Neural progenitor cell (in vitro differentiated cells): Measurements from ENCODE around the gene SYNDIG1L. TPM values are rescaled to one million over a fixed set of nuclear protein-coding genes. Genes with fewer than 3 reads are reported as not detected.

Source experiments
- DNase-seq: peaks from one replicate; pipeline ENCODE4 v3.0.0-alpha.2; 2016; ENCODE audit warnings: low spot score
- H2AFZ ChIP-seq: fragments of 200-600 bp; sonication (generic); replicated peaks from 2 replicates; pipeline ENCODE4 v1.6.1; 2016; ENCODE audit warnings: antibody characterized with exemption
- H3F3A ChIP-seq: fragments of 200-600 bp; sonication (generic); 2 replicates; pipeline ENCODE4 v1.6.1; 2016; ENCODE audit warnings: antibody characterized with exemption, low read depth
- H3K27ac ChIP-seq: fragments of 200-600 bp; sonication (generic); 2 replicates; pipeline ENCODE4 v1.5.1; 2016; ENCODE audit warnings: mild to moderate bottlenecking
- H3K27me3 ChIP-seq: fragments of 200-600 bp; sonication (generic); 2 replicates; pipeline ENCODE4 v1.6.1; 2016; ENCODE audit warnings: mild to moderate bottlenecking, moderate library complexity
- H3K36me3 ChIP-seq: fragments of 200-600 bp; sonication (generic); 2 replicates; pipeline ENCODE4 v1.5.1; 2016
- H3K4me1 ChIP-seq: fragments of 200-600 bp; sonication (generic); 2 replicates; pipeline ENCODE4 v1.6.1; 2016; ENCODE audit warnings: mixed run types
- H3K4me2 ChIP-seq: fragments of 200-600 bp; sonication (generic); 2 replicates; pipeline ENCODE4 v1.6.1; 2016
- H3K4me3 ChIP-seq: fragments of 200-600 bp; sonication (generic); 2 replicates; pipeline ENCODE4 v1.5.1; 2016
- H3K79me2 ChIP-seq: fragments of 200-600 bp; sonication (generic); 2 replicates; pipeline ENCODE4 v1.6.1; 2016; ENCODE audit warnings: low read depth
- H3K9ac ChIP-seq: fragments of 200-600 bp; sonication (generic); 2 replicates; pipeline ENCODE4 v1.6.1; 2016
- H3K9me3 ChIP-seq: fragments of 200-600 bp; sonication (generic); 2 replicates; pipeline ENCODE4 v1.5.1; 2016; ENCODE audit warnings: low read depth
- H4K20me1 ChIP-seq: fragments of 200-600 bp; sonication (generic); 2 replicates; pipeline ENCODE4 v1.6.1; 2016; ENCODE audit warnings: low read depth
- H3K27ac Mint-ChIP-seq: 3 replicates; pipeline ENCODE4 v1.8.0; 2021; ENCODE audit warnings: mixed read lengths
- H3K27me3 Mint-ChIP-seq: 2 replicates; pipeline ENCODE4 v1.8.0; 2022; ENCODE audit warnings: low read depth, mild to moderate bottlenecking, inconsistent platforms, moderate library complexity, mixed read lengths; ENCODE audit not compliant: insufficient read depth
- H3K36me3 Mint-ChIP-seq: 3 replicates; pipeline ENCODE4 v1.8.0; 2021; ENCODE audit warnings: mixed read lengths
- H3K4me1 Mint-ChIP-seq: 3 replicates; pipeline ENCODE4 v1.8.0; 2021; ENCODE audit warnings: mixed read lengths
- H3K4me3 Mint-ChIP-seq: 3 replicates; pipeline ENCODE4 v1.8.0; 2021; ENCODE audit warnings: mild to moderate bottlenecking, moderate library complexity, mixed read lengths
- H3K9me3 Mint-ChIP-seq: 3 replicates; pipeline ENCODE4 v1.8.0; 2020; ENCODE audit warnings: mixed read lengths
- EZH2 ChIP-seq: fragments of 200-600 bp; sonication (generic); IDR thresholded peaks from 2 replicates; pipeline ENCODE4 v1.6.1; 2017; ENCODE audit warnings: antibody characterized with exemption, mild to moderate bottlenecking, moderate library complexity
- EZH2phosphoT487 ChIP-seq: fragments of 200-600 bp; sonication (generic); IDR thresholded peaks from 2 replicates; pipeline ENCODE4 v1.6.1; 2017; ENCODE audit warnings: antibody characterized with exemption
- total RNA-seq: library from RNA; depleted of rRNA; stranded (reverse); fragments of >200 nt; gene quantifications from 2 replicates; pipeline ENCODE4 v1.2.3, GENCODE V29; 2015; ENCODE audit warnings: low replicate concordance
- TF ChIP-seq, protein P1 (sequence below): fragments of 200-600 bp; sonication (generic); IDR thresholded peaks from 2 replicates; pipeline ENCODE4 v1.5.1; 2017; ENCODE audit warnings: antibody characterized with exemption, mild to moderate bottlenecking

SYNDIG1L gene
- total RNA-seq, 1 donor from 2014 or later = not detected

DNA sequence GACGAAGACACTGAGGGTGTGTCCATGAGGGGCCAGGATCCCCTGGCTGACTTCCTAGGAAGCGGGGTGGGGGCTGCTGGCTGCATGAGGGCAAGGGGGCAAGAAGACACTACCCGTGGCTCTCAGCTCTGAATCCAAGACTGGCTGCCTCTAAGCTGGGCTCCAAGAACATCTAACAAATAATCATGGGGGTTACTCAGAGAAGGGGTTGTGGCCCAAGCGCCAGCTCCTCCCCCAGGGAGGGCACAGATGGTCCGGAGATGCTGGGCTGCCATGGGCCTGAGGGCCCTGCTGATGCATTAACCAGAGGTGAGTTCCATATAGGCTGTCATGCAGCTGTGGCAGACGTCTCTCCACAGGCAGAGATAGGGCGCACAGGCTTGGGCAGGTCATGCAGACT, 14.3 kb downstream of the SYNDIG1L start:
- Histone ChIP-seq H3K79me2 (no peaks in the 10 kb centered on the region), H3K27ac (no peak overlapping the region), H3K4me1 (peaks cover 32% of the 10 kb centered on the region), H3K36me3 (no peaks in the 10 kb centered on the region), H3K4me3 (no peak overlapping the region), H2AFZ (no peak overlapping the region), H3K27me3 (no peaks in the 10 kb centered on the region), H3F3A (peaks cover 23% of the 10 kb centered on the region), H3K9ac (no peak overlapping the region), H4K20me1 (no peaks in the 10 kb centered on the region), H3K4me2 (no peak overlapping the region), H3K9me3 (no peaks in the 10 kb centered on the region)
- Mint-ChIP-seq H3K4me1 (peaks cover 26% of the 10 kb centered on the region), H3K4me3 (no peak overlapping the region), H3K27ac (no peak overlapping the region), H3K36me3 (no peaks in the 10 kb centered on the region), H3K9me3 (no peaks in the 10 kb centered on the region), H3K27me3 (peaks cover 2% of the 10 kb centered on the region)
- TF ChIP-seq EZH2phosphoT487 (no peak), EZH2 (no peak)
- TF ChIP-seq, protein P1, sequence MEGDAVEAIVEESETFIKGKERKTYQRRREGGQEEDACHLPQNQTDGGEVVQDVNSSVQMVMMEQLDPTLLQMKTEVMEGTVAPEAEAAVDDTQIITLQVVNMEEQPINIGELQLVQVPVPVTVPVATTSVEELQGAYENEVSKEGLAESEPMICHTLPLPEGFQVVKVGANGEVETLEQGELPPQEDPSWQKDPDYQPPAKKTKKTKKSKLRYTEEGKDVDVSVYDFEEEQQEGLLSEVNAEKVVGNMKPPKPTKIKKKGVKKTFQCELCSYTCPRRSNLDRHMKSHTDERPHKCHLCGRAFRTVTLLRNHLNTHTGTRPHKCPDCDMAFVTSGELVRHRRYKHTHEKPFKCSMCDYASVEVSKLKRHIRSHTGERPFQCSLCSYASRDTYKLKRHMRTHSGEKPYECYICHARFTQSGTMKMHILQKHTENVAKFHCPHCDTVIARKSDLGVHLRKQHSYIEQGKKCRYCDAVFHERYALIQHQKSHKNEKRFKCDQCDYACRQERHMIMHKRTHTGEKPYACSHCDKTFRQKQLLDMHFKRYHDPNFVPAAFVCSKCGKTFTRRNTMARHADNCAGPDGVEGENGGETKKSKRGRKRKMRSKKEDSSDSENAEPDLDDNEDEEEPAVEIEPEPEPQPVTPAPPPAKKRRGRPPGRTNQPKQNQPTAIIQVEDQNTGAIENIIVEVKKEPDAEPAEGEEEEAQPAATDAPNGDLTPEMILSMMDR = no peak
- DNase-seq = no peak

DNA sequence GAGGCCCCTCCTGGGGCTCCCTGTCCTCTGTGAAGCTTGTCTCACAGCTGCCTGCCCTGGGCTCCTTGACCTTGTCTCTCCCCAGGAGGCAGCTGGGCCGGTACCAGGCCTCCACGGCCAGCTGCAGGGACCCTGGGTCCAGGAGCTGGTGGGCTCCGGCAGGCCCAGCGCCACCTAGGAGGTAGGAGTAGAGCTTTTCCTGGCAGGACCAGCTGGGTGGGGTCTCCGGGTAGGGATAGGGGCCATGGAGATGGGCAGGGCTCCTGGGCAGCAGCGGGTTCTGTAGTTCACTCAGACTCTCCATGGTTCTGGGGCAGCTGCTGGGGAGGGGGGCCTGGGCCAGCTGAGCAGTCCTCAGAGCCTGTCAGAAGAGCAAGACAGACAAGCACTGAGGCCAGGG, 16.6 kb downstream of the SYNDIG1L start:
- Histone ChIP-seq H3K9me3 (no peaks in the 10 kb centered on the region), H3K4me3 (no peak overlapping the region), H4K20me1 (no peaks in the 10 kb centered on the region), H3K4me1 (peaks cover 17% of the 10 kb centered on the region), H3K36me3 (no peaks in the 10 kb centered on the region), H3K79me2 (no peaks in the 10 kb centered on the region), H3K9ac (no peak overlapping the region), H3K4me2 (no peak overlapping the region), H2AFZ (no peak overlapping the region), H3F3A (peaks cover 8% of the 10 kb centered on the region), H3K27ac (no peak overlapping the region), H3K27me3 (no peaks in the 10 kb centered on the region)
- H3K27me3 Mint-ChIP-seq = peaks cover 3% of the 10 kb centered on the region
- no peak overlapping the region for H3K27ac Mint-ChIP-seq
- no peaks in the 10 kb centered on the region for H3K36me3 Mint-ChIP-seq
- DNase-seq = no peak
- peaks cover 20% of the 10 kb centered on the region for H3K4me1 Mint-ChIP-seq
- H3K9me3 Mint-ChIP-seq = no peaks in the 10 kb centered on the region
- H3K4me3 Mint-ChIP-seq = no peak overlapping the region
- TF ChIP-seq, protein P1 = no peak
- TF ChIP-seq EZH2 (no peak), EZH2phosphoT487 (no peak)

DNA sequence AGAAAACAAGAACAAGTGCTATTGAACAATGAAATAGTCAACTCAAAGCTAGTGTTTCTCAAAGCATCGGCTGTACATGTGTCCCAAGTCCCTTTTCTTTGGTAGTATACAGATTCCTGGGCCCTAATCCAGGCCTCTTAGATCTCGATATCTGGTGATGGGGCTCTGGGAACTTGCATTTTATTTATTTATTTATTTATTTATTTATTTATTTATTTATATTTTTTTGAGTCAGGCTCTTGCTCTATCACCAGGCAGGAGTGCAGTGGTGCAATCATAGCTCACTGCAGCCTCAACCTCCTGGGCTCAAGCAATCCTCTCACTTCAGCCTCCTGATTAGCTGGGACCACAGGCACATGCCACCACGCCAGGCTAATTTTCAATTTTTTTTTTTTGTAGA, 17.1 kb downstream of the SYNDIG1L start:
- no peak overlapping the region for H3K4me2 ChIP-seq
- Mint-ChIP-seq H3K4me1 (peaks cover 17% of the 10 kb centered on the region), H3K4me3 (no peak overlapping the region), H3K9me3 (no peaks in the 10 kb centered on the region), H3K27me3 (peaks cover 3% of the 10 kb centered on the region), H3K36me3 (no peaks in the 10 kb centered on the region), H3K27ac (no peak overlapping the region)
- H3K36me3 ChIP-seq = no peaks in the 10 kb centered on the region
- TF ChIP-seq EZH2phosphoT487 (no peak), EZH2 (no peak)
- TF ChIP-seq, protein P1 = no peak
- no peak for DNase-seq
- no peak overlapping the region for H3K4me3 ChIP-seq
- no peak overlapping the region for H3K27ac ChIP-seq
- H4K20me1 ChIP-seq = no peaks in the 10 kb centered on the region
- H2AFZ ChIP-seq = no peak overlapping the region
- no peaks in the 10 kb centered on the region for H3K27me3 ChIP-seq
- no peak overlapping the region for H3K9ac ChIP-seq
- H3K4me1 ChIP-seq = peaks cover 12% of the 10 kb centered on the region
- H3K9me3 ChIP-seq = no peaks in the 10 kb centered on the region
- peaks cover 2% of the 10 kb centered on the region for H3F3A ChIP-seq
- no peaks in the 10 kb centered on the region for H3K79me2 ChIP-seq
